ENCODE results near the gene PCSK9.
"Not testable (repeated sequence)": the region's sequence is repeated elsewhere in the genome, so short reads cannot be mapped to it uniquely, and the experiment has no call there.

The PCSK9 gene

DNA sequence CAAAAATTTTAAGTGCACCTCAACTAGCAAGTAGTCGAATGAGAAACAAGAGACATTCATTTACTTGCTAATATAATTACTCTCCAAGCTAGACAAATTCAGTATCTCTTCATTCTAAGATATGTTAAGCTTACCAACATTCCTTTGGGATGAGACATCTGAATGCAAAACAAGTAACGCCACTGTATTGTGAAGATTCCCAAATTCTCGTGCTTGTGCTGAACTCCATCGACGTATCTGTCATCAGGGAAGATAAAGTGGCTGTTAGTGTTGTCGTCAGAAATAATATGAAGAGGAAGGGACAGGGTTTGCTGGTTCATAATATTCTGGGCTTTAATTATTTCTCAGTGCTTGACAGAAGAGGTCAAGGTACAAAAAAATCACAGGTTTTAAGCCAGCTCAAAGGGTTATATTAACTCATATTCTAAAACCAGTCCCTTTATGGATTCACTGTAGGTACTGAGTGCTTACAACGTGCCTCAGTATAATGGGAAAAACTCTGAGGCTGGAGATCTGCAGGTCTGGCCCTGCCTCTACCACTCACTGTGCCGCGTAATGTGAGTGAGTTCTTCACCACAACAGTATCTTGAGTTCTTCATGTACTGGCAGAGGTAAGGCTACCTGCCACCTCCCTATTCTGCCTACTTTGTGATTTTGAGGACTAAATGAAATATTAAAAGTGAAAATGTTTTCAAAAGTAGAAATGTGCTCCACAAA lies 42.0 kb downstream of the PCSK9 start:
- DNase-seq: no peak

DNA sequence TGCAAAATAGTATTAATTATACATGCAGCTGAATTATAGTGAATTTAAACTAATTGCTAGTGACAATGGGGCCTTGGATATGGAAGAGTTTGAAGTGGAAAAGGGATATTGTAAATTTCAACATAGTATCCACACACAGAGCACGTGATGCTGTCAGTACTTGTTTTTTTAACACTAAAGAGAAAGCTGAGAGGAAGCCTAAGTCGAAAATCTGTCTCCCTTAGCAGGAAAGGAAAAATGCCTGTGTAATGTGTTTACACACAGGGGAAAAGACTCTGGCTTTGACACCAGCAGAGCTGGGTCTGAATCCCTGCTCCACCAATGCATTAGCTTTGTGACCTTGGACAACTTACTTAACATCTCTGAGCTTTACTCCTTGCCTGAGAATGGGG lies 42.6 kb downstream of the PCSK9 start:
- no peak for DNase-seq

GRCh38 chr1:55084257-55084656 lies 44.9 kb downstream of the PCSK9 start:
- DNase-seq: no peak

DNA sequence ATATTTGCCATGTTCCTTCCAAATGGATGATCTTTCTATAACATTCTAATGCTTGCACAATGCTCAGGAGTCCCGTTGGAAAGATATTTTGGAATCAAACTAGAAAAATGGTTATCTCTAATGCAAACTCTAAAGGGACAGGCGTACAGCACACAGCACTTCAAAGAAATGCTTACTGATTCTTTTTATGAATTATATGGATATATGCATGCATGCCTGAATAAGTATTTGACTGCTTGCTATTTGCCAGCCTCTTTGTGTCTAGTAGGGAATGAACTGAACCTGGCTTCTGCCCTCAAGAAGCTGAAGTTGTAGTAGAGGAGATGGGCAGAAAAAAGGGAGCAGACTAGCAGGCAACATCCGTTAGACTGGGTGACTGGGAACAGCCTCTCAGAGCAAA lies 48.1 kb downstream of the PCSK9 start:
- no peak for DNase-seq

DNA sequence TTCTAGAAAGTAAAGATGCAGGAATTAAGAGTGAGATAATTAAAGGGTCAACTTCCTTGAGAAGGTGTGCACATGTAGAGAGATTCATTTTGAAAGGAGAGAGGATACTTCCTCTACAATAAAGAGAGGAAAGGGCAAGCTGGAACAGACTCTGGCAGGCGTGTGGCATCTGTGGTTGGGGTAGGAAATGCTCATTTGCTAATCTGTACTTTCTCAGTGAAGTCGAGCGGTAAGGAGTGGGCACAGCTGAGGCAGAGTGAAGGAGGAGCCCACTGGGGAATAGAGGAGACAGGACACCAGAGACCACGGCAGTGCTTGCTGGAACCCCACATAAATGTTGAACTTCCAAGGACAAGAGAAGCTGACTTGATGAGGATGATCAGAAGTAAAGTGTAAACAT lies 49.1 kb downstream of the PCSK9 start:
- DNase-seq: no peak

- no peak for DNase-seq
These were observed 50.3 kb downstream of the PCSK9 start for GRCh38 chr1:55089683-55090082.

GRCh38 chr1:55092475-55092874 lies 53.1 kb downstream of the PCSK9 start:
- DNase-seq: no peak

GRCh38 chr1:55095095-55095494 lies 55.7 kb downstream of the PCSK9 start:
- no peak for DNase-seq

DNA sequence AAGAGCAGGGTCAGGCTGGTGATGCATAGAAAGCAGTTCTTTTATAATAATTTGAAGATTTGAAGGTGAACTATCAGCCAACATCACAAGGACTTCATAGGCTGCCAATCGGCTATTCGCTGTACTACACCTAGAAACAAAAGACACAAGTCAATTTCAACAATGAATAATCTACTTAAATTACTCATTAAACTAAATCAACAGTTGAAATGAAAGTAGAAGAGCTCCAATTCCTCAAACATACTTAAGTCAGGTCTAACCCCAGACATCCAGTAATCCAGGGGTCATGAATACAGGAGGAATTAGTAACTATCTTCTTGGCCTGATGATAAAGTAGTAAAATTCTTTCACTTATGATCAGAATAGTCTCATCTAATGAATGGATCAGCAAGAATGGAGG lies 64.5 kb downstream of the PCSK9 start:
- DNase-seq: no peak

DNA sequence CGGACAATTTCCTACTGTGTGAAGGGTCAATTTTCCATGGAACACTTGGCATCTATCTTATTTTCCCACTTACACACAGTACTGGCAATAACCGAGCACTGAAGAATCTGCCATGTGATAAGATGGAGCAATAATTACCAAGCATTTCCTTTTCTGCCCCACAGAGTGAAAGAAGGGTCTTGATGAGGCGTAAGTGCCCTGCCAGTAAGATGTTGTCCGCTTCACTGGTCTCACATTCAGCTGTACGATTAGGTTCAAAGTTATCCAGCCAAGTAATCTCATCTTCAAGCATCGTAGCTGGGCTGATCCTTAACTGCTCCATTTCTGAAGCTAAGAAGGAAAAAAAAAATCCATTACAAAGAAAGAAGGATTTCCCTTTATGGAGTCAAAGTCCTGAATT lies 67.8 kb downstream of the PCSK9 start:
- no peak for DNase-seq

DNA sequence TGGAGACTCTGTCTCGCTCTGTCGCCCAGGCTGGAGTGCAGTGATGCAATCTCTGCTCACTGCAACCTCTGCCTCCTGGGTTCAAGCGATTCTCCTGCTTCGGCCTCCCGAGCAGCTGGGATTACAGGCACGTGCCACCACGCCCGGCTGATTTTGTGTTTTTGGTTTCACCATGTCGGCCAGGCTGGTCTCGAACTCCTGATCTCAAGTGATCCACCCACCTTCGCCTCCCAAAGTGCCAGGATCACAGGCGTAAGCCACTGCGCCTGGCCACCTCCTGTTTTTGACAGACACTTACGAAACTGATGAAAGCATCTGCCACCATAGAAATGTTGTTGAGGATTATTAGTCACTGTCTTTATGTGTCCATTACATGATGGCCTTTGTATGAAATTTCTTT lies 69.7 kb downstream of the PCSK9 start:
- not testable (repeated sequence) for DNase-seq
